ENCODE data around the gene CLIC6. TPM values are rescaled to one million over a fixed set of nuclear protein-coding genes. Genes with fewer than 3 reads are reported as not detected.

Gene CLIC6
- total RNA-seq, 4 donors from 2014 or later = 0.66 to 3.5 (median 2.0) TPM

GRCh38 chr21:34762786-34763185, 94.0 kb downstream of the CLIC6 start:
- H3K9me3 ChIP-seq = no peaks in the 10 kb centered on the region
- TF ChIP-seq CTCF (IDR thresholded peaks at IDR 0.05) (no peak), POLR2A (IDR thresholded peaks at IDR 0.05) (no peak)
- H3K4me1 ChIP-seq = no peaks in the 10 kb centered on the region
- no peak overlapping the region for H3K27ac ChIP-seq
- no peak overlapping the region for H3K4me3 ChIP-seq
- H3K36me3 ChIP-seq = no peaks in the 10 kb centered on the region
- DNase-seq = no peak
- H3K27me3 ChIP-seq = no peaks in the 10 kb centered on the region

GRCh38 chr21:34764715-34765284, 96.0 kb downstream of the CLIC6 start:
- no peak for TF ChIP-seq POLR2A (IDR thresholded peaks at IDR 0.05)
- no peak for TF ChIP-seq CTCF (IDR thresholded peaks at IDR 0.05)
- Histone ChIP-seq H3K4me1 (no peaks in the 10 kb centered on the region), H3K4me3 (no peak overlapping the region), H3K27ac (no peak overlapping the region), H3K9me3 (no peaks in the 10 kb centered on the region), H3K27me3 (no peaks in the 10 kb centered on the region), H3K36me3 (no peaks in the 10 kb centered on the region)
- no peak for DNase-seq

- no peak for TF ChIP-seq CTCF (IDR thresholded peaks at IDR 0.05)
- TF ChIP-seq POLR2A (IDR thresholded peaks at IDR 0.05) = no peak
- no peaks in the 10 kb centered on the region for H3K9me3 ChIP-seq
- no peak overlapping the region for H3K27ac ChIP-seq
Measured at GRCh38 chr21:34765619-34766018, 96.8 kb downstream of the CLIC6 start.

GRCh38 chr21:34766862-34767261, 98.1 kb downstream of the CLIC6 start:
- TF ChIP-seq POLR2A (IDR thresholded peaks at IDR 0.05) (no peak), CTCF (IDR thresholded peaks at IDR 0.05) (no peak)
- Histone ChIP-seq H3K27me3 (no peaks in the 10 kb centered on the region), H3K36me3 (no peaks in the 10 kb centered on the region)

More at GRCh38 chr21:34765619-34766018, 96.8 kb downstream of the CLIC6 start:
- Histone ChIP-seq H3K36me3 (no peaks in the 10 kb centered on the region), H3K4me3 (no peak overlapping the region), H3K27me3 (no peaks in the 10 kb centered on the region), H3K4me1 (no peaks in the 10 kb centered on the region)
- no peak for DNase-seq

More at GRCh38 chr21:34766862-34767261, 98.1 kb downstream of the CLIC6 start:
- Histone ChIP-seq H3K27ac (no peak overlapping the region), H3K4me3 (no peak overlapping the region), H3K4me1 (no peaks in the 10 kb centered on the region), H3K9me3 (no peaks in the 10 kb centered on the region)
- no peak for DNase-seq

Other genes with a start within 250 kb of the CLIC6 start
- not detected for gene SMIM34, start 245.0 kb upstream of the CLIC6 start, total RNA-seq
- 1 to 10 TPM in 2 of 4 donors, under 1 TPM in 2; 0.70 to 3.8 (median 1.7) TPM for gene KCNE1, start 156.8 kb upstream of the CLIC6 start, total RNA-seq
- 10 to 100 TPM; 20.5 to 50.3 (median 26.2) TPM for gene RCAN1, start 53.9 kb upstream of the CLIC6 start, total RNA-seq